NCI-H2196 (cell line): ENCODE measurements around the gene BNIP5.
"Not testable (repeated sequence)": the region's sequence is repeated elsewhere in the genome, so short reads cannot be mapped to it uniquely, and the experiment has no call there.

Source experiments
- DNase-seq: peaks from one replicate; lab custom pipeline; 2025; ENCODE audit not compliant: unreplicated experiment; lab: John Stamatoyannopoulos, UW

BNIP5 gene

DNA sequence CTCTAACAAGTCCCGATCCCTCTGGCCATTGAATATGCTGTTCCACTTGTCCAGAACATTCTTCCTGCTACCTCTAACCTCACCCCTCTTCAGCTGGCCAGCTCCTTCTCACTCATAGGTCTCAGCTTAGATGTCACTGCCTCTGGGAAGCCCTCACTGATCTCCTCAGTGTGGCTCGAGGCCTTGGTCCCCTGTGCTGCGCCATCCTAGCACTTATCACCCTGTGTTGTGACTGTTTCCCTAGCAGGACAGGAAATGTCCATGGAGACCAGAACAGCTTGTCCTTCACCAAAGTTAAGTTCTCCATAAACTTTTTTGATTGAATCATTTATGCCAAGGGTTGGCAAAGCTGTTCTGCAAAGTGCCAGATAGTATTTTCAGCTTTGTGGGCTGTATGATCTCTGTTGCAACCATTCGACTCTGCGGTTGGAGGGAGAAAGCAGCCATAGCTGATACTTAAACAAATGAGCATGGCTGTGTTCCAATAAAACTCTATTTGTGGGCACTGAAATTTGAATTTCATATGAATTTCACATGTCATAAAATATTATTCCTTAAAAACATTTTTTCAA, 6.5 kb upstream of the BNIP5 start:
- DNase-seq = no peak

DNA sequence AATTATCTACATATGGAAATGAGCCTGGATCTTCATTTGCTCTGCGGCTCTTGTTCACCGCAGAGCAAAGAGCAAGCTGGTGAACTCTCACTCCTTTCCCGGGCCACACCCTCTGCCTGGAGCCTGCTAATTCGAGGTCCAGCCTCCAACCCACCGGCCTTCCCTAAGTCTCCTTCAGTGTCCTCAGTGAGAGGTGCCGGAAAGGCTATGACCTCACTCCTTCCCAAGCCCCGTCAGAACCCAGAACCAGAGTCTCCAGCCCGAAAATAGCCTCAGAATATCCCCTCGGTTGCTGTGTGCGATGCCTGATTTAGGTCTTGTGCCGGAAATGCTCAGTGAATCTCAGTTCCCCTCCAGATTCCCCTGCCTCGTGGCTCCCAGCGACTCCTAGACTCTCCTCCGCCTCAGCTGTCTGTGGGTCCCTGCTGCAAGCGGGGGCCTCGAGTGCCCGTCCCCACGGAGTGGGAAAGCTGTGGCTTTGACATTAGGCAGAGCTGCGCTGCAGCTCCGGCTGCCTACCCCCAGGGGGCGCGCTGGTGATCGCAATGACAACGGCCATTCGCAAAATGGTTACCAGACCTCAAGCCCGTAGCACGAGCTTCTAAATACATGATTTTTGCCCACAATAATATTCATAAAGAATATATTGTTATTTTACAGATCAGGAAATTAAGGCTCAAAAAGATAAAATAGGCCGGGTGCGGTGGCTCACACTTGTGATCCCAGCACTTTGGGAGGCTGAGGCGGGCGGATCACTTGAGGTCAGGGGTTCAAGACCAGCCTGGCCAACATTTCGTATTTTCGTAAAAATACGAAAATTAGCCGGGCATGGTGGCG, 4.1 kb upstream of the BNIP5 start:
- no peak for DNase-seq

DNA sequence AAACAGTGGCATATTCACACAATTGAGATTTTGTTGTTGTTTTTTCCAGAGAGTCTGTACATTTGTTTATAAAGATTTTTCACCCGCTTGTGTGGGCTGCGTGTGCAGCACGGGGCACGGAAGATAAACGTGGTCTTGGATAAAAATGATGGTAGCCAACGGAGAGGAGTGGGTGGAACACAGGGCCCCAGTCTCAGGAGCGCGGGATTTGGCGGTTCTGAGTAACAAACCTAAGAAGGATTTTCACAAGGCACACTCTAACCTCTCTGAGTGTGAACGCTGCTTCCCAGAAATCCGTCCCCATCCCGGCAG, 3.6 kb upstream of the BNIP5 start:
- DNase-seq = no peak

DNA sequence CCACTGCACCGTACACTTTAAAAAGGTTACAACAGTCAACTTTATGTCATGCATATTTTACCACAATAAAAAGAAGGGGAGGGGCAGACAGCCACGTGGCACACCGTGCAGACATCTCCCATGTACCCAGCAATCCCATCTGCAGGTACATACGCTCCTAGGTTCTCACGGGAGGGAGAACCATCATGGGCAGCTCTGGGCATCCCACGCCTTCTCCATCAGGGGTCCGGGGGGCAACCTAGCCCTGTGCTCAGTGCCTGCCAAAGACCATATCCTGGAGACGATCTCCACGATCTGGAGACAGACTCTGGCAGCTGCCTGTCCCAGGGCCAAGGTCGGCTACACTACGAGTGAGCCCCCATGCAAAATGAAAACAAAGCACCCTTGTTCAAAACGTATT, 2.5 kb upstream of the BNIP5 start:
- no peak for DNase-seq

DNA sequence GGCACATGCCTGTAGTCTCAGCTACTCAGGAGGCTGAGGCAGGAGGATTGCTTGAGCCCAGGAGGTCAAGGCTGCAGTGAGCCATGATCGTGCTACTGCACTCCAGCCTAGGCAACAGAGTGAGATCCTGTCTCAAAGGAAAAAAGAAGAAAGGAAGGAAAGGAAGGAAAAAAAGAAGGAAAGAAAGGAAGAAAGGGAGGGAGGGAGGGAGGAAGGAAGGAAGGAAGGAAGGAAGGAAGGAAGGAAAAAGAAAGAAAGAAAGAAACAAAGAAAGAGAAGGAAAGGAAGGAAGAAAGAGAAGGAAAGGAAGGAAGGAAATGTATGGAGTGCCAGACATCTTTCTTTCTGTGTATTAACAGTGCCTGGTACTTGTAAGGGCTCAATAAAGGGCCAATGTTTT, 1.5 kb upstream of the BNIP5 start:
- not testable (repeated sequence) for DNase-seq

DNA sequence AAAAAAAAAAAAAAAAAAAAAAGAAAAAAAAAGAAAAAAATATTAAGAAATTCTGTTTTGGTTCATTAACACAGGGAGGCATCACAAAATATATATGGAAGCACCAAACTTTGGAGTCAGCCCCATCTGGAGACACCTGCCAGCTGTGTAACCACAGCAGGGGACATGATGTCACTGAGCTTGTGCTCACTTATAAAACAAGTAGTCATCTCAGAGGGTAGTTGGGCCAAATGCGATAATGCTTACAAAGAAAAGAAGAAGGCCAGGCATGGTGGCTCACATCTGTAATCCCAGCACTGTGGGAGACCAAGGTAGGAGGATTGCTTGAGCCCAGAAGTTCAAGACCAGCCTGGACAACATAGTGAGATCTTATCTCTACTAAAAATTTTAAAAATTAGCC, 1.1 kb upstream of the BNIP5 start:
- DNase-seq = no peak

DNA sequence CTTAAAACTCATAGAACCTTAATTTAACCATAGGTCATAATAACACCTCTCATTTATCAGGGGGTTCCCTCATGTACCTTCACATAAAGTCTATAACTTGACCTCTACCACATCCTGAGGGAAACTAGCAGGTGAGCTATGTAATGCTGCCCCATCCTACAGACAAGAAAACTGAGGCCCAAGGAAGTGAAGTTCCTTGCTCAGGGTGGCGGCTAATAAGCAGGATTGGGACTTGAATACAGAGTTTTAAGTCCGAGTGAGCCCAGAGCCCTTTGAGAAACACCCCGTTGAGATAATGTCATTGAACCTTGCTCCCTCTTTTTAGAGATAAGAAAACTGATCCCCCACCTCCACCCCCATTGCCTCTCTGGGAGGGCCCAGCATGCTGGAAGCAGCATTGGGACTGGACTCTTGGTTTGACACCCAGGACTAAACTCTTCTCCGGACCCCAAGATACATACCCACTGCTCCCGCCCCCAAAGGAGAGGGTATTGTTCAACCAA, 429 bp downstream of the BNIP5 start:
- no peak for DNase-seq

DNA sequence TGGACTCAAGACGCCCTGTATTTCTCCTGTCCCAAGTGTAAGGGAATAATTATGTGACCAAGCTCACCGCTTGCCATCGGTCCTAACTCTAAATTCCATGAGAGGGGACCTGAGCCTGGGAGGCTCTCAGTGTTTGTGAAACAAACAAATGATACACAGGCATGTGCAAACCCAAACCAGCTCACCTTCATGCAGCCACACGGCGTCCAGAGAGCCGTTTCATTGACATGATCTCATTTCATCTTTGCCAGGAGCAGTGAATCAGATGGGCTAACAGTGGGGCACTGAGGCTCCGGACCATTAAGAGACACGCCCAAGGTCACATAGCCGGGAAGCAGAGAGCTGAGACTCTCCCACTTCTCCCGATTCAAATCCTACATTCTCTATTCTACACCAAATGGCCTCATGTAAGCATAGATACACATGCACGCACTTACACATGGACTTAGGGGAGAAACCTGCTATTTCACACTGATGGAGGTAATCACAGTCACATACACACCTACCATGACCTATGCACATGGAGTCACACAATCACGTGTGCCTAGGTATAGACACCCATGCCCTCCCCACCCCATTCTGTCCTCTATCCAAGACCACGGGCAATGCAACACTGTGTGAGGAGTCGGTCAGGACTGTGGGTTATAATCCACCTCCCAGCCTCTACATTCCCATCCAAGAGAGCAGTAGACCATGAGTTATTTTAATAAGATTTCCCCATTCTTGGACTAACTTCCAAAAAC, 1.1 kb downstream of the BNIP5 start:
- no peak for DNase-seq

DNA sequence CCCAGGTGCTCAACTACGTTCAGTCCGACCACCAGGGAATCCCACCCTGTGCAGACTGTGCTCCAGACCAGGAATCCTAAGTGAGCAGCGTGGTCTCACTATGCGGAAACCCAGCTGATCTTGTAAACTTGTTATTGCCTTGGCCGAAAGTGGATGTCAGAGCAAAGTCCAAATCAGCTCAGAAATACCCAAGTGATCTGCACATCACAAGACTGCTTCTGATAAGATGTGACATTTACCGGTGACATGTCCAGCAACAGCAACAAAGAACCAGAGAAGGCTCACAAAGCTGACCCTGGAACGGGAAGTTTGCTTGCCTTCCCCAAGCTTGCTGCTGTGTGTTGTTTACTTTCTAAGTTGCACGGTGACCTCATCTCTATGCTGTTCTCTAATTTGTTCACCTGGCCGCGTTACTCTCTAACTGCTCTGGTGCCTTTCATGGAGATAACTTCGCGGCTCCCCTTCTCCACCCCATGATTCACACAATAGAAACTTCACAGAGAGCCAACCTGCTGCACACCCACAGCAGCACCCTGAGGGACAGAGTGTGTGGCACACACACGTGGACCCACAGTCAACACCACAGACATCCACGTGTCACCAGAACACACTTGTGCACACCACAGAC, 1.7 kb downstream of the BNIP5 start:
- no peak for DNase-seq

DNA sequence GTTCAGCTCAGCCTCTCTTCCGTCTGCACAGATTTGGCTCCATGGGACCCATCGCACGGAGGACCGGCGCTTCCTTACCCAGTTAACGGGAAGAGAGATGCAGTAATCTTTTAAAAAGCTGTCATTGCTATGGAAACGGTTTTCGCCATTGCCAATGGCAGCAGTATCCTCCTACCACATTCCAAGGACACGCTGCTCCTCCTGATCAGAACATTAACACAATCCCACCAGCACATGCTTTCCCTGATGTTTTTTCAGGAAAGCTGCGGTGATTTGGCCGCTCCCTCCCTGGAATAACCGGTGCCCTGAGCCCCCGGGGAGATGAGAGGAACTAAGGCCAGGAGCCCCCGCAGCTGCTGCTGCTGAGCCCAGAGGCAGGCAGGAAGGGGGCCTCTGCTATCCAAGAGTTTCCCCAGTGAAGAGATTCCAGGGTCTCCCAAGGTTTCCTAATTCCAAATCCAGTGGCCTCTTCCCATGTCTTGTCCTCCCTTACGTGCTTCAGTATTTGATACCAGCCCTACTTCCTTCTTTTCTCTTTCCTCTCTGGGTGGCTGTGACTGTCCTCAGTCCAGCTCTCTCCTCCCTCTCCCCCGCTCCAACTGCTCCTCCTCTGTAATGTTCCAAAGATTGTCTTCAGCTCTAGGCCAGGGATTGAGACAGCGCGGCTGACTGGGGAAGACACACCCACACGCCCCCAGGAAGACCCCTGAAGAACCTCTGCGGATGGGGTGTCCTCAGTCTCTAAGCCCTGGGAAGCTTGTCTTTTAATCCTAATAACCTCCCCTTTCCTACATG, 2.6 kb downstream of the BNIP5 start:
- DNase-seq = no peak

DNA sequence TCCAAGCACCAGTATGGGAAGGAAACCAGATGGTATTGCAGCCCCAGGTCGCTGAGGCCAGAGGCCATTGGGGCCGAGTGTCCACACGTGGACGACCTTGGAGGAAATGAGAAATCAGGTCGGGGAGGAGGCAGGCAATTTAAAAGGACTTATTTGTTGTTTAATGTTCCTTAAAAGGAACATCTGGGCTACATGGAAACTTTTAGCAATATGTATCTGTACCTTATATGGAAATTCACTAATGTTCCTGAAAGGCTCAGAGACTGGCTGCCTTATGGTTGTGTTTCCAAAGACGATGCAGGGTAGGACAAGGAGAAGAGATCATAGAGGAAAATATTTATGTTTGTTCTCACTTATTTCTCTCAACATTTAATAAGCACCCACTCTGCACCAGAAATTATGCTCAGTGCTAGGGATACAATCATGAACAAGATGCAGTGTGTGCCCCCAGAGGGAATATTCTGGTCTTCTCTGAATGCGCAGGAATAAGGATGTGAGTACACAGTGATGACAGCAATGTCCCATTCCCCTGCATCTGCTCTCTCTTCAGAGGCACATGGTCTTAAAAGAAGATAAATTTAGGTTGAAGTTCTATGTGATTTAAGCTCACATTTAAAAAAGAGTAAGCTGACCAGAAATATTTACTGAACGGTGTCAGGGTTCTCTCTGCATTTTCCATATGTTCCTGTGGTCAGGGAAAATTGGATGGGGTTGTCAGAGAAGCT, 3.4 kb downstream of the BNIP5 start:
- no peak for DNase-seq

DNA sequence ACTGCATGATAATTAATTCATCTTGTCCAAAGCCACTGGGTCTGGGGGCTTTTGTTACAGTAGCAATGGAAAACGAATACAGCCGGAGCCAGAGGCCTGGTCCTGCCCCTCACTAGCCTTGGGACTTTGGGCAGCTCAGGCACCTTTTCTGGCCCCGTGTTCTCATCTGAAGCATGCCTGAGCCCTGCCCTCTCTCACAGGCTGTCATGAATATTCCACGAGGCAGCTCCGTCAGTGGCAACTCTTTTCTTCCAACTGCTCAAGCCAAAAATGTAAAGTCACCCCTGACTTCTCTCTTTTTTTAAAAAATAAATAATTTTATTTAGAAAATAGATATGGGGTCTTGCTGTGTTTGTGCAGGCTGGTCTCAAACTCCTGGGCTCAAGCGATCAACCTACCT, 5.3 kb downstream of the BNIP5 start:
- no peak for DNase-seq

DNA sequence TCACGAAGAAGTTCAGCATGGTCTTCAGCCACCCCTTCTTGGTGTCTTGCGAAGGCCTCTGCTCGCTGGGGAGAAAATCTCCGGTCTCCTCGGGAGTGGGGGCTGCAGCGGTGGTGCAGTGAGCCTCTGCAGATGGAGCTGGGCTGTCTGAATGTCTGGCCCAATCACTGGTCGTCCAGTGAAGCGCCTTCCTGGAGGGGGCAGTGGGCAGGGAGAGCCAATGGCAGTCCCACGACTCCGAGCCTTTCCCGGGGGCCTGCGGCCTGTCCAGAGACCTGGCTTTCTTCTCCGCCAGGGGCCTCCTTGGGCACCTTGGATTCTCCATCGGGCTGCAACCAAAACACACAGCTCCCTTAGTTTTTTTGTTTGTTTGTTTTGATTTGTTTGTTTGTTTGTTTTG, 6.3 kb downstream of the BNIP5 start:
- no peak for DNase-seq

DNA sequence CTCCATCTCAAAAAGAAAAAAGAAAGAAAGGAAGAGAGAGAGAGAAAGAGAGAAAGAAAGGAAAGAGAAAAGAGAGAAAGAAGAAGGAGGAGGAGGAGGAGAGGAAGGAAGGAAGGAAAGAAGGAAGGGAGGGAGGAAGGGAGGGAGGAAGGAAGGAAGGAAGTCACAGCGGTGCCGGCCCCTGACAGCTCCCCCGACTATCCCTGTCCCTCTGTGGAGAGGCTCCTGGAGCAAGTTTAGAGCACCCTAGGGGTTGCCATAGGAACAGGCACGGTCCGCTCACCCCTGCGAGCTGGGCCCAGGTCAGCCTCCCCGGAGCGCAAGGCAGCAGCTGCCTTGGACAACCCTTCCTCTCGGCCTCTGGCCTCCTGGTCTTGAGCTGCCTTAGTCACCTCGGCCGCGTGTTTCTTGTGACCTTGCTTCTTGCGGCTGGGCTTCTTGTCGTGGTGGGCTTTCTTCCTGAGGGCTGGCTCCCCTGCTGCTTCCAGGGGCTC, 6.8 kb downstream of the BNIP5 start:
- DNase-seq = peak; percentile 18

DNA sequence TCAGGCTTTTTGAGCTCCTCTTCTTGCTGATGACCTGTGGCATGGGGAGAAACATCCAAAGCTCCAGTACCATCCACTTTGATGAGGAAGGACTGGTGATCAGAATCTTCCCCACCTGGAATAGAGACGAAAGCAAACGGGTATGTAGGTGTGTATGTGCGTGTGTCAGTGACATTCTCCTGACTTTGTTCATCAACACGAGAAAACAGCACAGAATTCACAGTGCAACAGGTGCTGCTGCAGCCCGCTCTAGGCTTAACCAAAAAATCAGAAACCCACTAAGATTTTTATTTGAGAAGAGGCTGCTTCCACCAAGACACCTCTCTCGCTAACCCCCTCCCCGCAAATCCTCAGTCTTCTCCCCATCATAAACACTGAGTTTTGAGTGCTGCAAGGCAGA, 8.1 kb downstream of the BNIP5 start:
- no peak for DNase-seq

DNA sequence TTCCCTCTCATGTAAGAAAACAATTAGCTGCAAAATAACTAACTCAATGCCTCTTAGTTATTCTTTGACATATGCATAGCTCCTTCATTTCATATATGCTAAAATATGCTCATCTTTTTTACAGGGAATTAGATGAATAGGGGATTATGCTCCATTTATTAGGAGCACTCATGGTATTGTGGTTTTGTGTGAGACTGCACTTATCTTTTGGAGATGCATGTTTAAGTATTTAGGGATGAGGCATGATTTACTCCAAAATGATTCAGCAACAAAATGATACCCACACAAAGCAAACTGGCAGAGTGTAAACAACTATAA, 8.8 kb downstream of the BNIP5 start:
- no peak for DNase-seq

DNA sequence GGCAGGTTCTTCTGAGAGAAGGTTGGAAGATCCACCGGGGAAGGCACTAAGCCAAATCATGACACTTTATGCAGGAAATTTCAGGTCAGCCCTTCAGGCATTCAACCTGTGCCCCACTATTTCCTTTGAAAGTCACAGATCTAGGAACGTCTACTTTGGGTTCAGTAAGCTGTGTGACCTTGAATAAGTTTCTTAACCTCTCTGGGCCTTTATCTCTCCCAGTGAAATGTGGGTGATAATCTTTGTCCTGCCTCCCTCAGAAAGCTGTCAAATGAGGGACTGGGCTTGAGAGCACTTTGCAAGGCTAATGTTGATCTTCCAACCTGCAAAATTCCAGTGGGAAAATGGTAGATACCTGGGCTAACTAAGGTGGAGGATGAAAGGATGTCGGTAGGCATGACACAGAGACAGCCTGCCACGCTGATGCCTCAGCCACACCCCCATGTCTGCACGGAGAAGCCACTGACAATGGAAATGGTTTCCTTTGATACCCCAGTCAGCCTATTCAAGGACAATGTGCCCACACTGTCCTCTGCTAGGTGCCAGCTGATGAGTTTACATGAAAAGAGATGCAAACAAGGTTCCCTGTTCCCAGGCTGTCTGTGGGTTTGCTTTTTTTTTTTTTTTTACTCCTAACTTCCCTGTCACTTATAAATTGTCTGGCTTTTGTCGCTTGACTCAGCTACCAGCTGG, 9.3 kb downstream of the BNIP5 start:
- DNase-seq = no peak

DNA sequence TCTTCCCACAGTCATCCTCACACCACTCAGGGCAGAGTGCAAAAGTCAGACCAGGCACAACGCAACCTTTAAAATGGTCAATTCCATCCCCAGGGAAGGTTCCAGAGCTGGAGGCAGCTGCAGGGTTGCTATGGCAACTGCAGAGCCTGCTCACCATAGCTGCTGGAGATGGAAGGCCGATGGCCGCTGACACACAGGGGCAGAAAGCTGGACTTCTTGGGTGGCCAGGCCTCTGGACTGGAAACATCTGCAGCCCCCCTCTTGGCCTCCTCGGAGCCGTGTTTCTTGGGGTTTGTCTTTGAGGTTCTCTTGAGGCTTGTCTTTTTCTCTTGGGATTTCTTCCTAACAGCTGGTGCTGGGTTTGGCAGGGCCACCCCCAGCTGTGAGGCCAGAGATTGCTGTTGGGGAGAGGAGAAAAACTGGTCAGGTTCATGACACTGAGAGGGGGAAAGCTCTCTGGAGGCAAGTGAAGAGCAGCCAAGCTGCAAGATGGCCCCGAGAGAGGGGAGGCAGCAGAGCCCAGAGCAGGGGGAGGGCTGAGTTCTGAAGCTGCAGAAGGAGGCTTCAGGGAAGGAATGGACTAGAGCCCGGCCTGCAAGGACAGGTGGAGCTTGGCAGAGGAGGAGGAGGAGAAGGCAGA, 10.2 kb downstream of the BNIP5 start:
- no peak for DNase-seq

DNA sequence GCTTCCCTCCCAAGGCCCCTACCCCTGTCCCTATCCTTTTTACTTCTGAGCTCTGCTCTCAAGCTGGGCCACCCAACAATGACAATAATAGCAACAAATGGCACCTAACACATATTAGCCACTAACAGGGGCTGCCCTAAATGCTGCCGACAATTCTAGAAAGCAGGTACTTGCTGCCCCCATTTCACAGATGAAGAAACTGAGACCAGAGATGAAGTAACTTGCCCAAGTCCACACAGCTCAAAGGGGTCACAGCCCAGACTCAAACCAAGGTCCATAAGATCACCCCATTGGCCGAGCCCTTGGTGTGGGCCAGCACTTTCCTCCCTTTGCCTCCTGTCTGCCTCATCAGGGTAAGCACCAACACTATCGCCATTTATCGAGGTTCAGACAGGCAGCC, 12.0 kb downstream of the BNIP5 start:
- DNase-seq = no peak
